Activated CD4-positive, CD25-positive, alpha-beta regulatory T cell (primary cell): ENCODE measurements around the gene ALDH3B1.

Source experiments
- DNase-seq, 4 experiments: peaks; one replicate each; lab custom pipeline; 2025; lab: John Stamatoyannopoulos, UW

ALDH3B1 gene

DNA sequence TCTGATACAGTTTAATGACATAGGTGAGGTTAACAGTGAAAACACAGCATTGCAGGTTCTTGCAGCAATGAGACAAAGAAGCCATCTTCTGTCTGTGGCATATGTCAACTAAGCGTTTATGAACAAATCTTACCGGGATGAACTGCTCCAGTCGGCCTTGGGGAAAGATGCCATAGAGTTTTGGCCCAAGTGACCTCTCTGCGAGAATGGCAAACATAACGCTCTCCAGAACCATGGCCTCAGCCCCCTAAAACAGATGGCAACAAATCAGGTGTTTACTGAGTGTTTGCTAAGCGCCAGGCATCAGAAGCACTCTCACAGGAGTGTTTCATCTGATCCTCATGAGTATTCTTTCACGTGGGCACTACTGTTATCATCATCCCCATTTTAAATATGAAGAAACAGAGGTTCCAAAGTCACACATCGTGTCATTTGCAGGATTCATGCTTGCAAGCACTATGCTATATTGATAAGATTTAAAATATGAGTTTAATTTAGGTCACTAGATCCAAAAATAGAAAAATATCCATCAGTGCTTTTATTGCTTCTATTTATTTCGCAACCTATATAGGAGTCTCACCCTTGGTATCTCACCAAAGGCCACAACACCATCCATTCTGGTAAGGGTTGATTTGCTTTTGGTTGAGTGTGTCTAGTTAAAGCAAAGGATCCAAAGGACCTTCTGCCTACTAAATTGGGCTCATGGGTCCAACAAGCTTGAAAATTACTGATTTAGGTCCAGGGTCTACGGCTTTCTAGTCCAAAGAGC, 64.6 kb downstream of the ALDH3B1 start:
- DNase-seq: no peak

DNA sequence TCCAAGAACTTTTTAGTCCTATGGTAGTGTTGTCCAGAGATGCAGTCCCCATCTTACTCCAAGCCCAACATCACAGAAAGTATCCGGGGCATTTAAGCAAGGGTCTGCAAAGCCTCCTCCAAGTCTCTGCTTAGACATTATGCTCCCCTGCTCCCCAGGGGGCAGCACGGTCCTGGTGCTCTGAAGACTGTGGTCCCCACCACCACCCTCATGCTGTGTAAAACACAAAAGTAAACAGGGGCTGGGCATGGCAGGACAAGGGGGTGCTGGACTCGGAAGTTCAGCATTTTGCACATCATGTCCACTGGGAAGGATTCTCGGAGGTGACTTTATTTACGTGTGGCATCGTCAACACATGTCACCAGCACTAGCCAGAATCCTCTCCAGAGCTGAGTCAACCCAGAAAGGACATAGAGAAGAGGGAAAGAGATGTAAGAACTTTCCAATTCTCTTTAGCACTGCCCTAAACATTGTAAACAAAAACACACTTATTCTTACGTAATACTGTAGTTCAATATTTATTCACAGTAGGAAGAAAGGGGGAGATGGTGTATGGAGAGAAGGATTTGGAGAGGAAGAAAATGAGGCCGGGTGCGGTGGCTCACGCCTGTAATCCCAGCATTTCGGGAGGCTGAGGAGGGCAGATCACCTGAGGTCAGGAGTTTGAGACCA, 66.4 kb downstream of the ALDH3B1 start:
- DNase-seq: no peak

DNA sequence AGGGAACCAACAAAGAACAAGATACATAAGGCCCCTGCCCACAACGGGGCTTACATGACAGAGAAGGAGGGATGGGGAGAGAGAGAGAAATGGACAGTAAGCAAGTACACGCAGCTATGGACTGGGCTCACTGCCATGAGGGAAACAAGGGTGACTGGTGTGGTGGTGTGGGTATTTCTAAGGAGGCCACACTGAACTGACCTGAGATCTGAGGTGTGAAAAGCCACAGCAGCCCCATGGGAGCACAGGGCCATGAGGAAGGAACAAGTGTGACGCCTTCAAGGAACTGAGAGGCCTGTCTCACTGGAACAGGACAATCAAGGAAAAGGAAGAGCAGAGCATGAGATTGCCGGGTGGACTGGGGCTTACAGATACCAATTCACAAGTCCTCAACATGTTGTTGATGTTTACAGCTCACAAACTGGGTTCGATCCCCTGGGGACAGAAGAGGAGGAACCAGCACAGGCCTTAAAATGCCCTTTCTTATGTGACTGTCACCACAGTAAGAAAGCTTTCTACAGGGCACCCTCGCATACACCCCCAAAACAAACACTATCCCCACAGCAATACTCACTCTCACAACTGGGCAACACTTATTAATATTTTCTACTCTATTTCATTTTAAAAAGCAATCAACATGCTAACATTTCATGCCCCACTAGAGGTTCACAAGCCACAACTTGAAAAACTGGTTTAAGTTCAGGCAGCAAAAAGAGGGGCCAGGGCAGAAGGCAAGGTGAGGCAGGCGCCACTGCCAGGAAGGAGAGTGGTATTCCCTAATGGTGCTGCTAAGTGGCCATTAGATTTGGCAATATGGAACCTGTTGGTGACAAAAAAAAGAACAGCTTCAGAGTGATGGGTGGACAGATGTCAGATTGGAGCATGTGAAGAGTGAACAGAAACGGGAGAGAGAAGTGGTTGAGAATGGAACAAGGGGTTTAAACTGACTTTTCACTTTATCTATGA, 67.8 kb downstream of the ALDH3B1 start:
- no peak for DNase-seq
